Measurements from ENCODE around the gene RUNX2.

The RUNX2 gene

DNA sequence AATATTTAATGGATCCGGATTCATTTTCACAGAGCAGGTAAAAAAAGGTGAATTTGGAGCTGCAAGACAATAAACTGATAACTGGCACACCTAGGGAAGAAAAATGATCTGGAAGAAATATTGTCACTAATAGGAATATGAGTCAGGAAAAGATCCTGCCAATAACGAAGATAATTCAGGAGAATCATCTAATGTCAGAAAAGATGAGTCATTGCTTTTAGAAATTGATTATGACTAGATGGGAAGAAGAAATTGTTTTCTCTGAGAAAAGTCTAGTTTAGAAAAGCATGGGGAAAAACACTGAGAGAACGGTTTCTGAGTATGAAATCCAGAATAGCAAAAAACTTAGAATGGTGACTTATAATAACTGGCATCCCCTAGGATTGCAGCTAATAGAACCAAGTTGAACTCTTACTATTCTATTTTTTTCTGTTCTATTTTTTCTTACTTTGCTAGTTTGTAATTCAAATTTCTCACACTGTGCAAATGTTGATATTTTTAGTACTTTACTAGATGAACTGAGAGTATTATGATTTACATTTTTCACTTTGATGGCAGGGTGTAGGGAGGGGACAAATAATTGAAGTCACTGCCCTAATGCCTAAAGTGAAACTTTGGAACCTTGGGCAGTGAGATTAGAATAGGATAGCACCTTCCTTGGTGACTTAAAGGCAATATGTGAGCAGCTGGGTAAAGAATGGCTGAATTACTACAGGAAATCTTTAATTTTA lies 87.8 kb downstream of the RUNX2 start:
- peak; percentile 50 for DNase-seq

GRCh38 chr6:45416700-45417099 lies 88.6 kb downstream of the RUNX2 start:
- peak; percentile 50 for DNase-seq

- DNase-seq: peak; percentile 87
Observed at GRCh38 chr6:45417436-45417835, 89.3 kb downstream of the RUNX2 start.

DNA sequence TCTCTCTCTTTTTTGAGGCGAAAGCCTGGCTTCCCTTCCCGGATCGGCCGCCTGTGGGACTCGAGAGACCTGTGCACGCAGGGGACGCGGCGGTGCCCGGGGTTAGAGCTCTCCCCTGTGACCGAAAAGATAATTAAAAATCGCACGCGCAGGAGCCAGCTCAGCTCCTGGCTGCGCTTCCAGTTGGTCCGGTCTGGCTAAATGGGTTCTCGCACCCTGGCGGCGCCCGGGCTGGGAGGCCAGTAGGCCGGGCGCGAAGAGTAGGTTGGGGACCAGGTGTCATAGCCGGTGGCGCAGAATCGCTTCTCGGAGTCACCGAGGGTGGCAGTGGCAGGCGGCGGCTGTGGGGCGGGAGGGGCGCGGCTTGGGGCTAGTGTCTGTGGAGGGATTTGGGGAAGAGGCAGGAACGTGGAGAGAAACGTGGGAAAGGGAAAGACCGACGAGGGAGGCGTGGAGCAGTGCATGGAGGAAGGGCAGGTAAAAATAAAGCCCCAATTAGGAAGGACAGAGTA lies 91.5 kb downstream of the RUNX2 start:
- DNase-seq: no peak

- no peak for DNase-seq
Observed at GRCh38 chr6:45420083-45420908, 92.2 kb downstream of the RUNX2 start.

DNA sequence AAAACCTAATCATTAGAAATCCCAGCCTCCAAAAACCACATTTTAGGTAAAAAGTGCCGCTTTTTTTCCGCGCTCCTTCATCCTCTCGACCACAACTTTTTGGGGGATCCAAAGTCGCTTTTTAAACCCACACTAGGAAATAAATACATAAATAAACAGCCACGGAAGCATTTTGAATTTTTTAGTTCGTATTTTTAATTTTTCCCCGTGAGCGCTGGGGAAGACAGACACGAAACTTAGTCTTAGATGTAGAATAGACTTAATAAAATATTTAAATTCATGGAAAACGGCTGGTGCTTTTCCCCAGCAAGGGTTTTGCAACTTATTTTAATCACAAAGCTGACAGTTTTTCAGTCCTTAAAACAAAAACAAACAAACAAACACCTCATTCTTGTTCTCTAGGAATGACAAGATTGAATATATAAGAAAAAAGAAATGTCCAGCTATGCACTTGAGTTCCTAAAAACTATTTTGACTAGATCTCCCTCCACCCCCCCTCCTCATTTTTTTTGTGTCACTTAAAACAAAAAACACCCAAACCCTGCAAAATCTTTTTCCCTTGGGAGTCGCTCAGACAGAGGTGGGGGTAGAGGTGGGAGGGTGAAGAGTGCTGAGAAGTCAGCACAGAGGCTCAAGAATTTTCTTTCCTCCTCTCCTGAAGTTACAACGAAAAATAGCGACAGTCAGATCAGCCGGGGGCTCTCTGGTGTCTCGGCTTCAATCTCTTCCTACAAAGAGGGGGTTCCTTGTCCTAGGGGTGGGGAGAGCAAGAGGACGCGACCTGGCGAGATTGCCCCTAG lies 93.0 kb downstream of the RUNX2 start:
- peak; percentile 54 for DNase-seq

- DNase-seq: peak; percentile 79
Observed at GRCh38 chr6:45421709-45422502, 93.8 kb downstream of the RUNX2 start.

GRCh38 chr6:45422503-45423110 lies 94.5 kb downstream of the RUNX2 start:
- no peak for DNase-seq

GRCh38 chr6:45423111-45423823 lies 95.1 kb downstream of the RUNX2 start:
- no peak for DNase-seq

- DNase-seq: no peak
Observed at GRCh38 chr6:45423824-45424450, 95.8 kb downstream of the RUNX2 start.

GRCh38 chr6:45424451-45424861 lies 96.3 kb downstream of the RUNX2 start:
- DNase-seq: peak; percentile 70

DNA sequence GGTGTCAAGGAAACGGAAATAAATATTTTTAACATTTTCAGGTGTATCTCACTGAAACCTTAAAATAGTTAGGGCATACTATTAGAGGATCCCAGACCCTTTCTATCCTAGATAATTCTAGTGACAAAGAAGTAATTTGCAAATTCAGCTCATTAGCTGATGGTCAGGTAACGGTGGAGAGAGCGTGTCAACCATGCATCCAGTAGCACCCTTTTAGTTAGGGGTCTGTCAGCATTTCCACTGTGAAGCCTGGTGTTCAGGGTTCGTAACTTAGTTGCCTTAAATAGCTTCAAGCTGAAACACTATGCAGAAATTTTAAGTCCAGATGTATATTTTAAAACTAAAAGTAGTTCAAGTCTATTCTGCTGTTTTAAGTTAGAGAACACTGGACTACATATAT lies 98.1 kb downstream of the RUNX2 start:
- no peak for DNase-seq

DNA sequence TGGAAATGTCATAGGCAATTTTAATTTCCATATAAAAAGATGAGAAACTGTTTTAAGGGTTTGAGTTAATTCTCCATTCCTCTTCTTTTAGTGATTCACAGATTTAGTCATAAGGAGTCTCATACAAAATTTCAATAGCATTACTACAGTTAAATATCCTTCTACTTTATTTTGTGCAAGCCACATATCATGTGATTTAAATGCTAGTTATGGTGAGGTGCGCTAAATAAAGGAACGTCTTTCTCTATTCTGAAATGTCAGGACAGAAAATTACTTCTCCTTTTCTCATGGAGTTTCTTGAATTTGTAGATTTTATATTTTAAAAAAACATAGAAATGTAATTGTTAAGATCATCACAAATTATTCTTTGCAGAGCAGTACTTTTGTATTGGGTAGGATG lies 99.6 kb downstream of the RUNX2 start:
- DNase-seq: no peak

GRCh38 chr6:45428727-45429126 lies 100.6 kb downstream of the RUNX2 start:
- no peak for DNase-seq

GRCh38 chr6:45430590-45431202 lies 102.6 kb downstream of the RUNX2 start:
- DNase-seq: no peak

GRCh38 chr6:45431317-45432065 lies 103.4 kb downstream of the RUNX2 start:
- DNase-seq: no peak

DNA sequence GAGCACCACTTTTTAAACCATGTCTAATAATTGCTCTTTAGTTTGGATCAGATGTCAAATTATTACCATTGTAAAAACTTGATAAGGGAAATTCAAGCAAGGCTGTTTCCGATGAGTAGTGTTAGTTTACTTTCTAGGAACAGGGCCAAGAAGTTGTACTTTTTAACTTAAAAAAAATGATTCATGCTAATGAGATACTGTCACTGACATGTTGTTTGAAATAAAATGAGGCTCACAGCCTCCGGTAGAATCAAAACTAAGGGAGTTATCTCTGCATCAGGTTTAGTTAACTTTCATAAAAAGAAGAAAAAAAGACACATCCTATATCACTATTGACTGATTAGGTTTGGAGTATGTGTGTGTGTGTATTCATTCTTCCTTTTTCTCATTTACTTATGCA lies 104.8 kb downstream of the RUNX2 start:
- DNase-seq: peak; percentile 36

- peak; percentile 58 for DNase-seq
Observed at GRCh38 chr6:45433533-45434380, 105.6 kb downstream of the RUNX2 start.

DNA sequence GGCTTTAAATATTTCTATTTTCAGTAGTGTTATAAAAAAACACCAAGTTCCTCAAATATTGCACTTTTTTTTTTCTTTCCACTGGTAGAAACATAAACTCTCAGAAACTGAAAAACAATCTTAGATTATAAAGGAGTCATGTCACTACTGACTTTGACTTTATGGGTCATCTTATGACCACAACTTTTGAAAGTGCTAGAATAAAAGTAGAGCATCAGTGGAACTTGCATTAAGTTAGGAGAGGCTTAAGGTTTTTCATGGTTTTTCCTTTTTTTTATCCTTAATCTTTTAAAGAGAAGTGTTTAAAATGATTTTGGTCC lies 106.2 kb downstream of the RUNX2 start:
- no peak for DNase-seq

Measured in OCI-M1 (cell line).